SIG-M5 treated with dmso at 0.1 percent for 504 hours (cell line): Measurements from ENCODE around the gene SLC4A7.
"Not testable (repeated sequence)": the region's sequence is repeated elsewhere in the genome, so short reads cannot be mapped to it uniquely, and the experiment has no call there.

Experiments
- DNase-seq: peaks from one replicate; lab custom pipeline; 2025; ENCODE audit not compliant: unreplicated experiment; lab: John Stamatoyannopoulos, UW

SLC4A7 gene

GRCh38 chr3:27366062-27366591, 118.1 kb downstream of the SLC4A7 start:
- DNase-seq: no peak

- DNase-seq: peak; percentile 13
These were observed 123.8 kb downstream of the SLC4A7 start for GRCh38 chr3:27360113-27361078.

- no peak for DNase-seq
These were observed 125.8 kb downstream of the SLC4A7 start for GRCh38 chr3:27358372-27358771.

GRCh38 chr3:27357665-27358258, 126.4 kb downstream of the SLC4A7 start:
- DNase-seq: peak; percentile 64

GRCh38 chr3:27356976-27357375, 127.2 kb downstream of the SLC4A7 start:
- DNase-seq: no peak

GRCh38 chr3:27354588-27355203, 129.5 kb downstream of the SLC4A7 start:
- no peak for DNase-seq

- DNase-seq: no peak
These were observed 130.0 kb downstream of the SLC4A7 start for GRCh38 chr3:27354161-27354560.

- DNase-seq: no peak
These were observed 131.0 kb downstream of the SLC4A7 start for GRCh38 chr3:27353221-27353620.

- DNase-seq: no peak
These were observed 132.1 kb downstream of the SLC4A7 start for GRCh38 chr3:27352047-27352446.

GRCh38 chr3:27349832-27350231, 134.4 kb downstream of the SLC4A7 start:
- DNase-seq: no peak

GRCh38 chr3:27345959-27346865, 138.0 kb downstream of the SLC4A7 start:
- DNase-seq: no peak

- DNase-seq: peak; percentile 6
These were observed 138.7 kb downstream of the SLC4A7 start for GRCh38 chr3:27345493-27345892.

- no peak for DNase-seq
These were observed 139.1 kb downstream of the SLC4A7 start for GRCh38 chr3:27345045-27345444.

- DNase-seq: no peak
These were observed 140.0 kb downstream of the SLC4A7 start for GRCh38 chr3:27344192-27344591.

- DNase-seq: no peak
These were observed 141.9 kb downstream of the SLC4A7 start for GRCh38 chr3:27342267-27342666.

- no peak for DNase-seq
These were observed 143.7 kb downstream of the SLC4A7 start for GRCh38 chr3:27340534-27340933.

- no peak for DNase-seq
These were observed 148.6 kb downstream of the SLC4A7 start for GRCh38 chr3:27335571-27335970.

- DNase-seq: no peak
These were observed 150.3 kb downstream of the SLC4A7 start for GRCh38 chr3:27333843-27334242.

- not testable (repeated sequence) for DNase-seq
These were observed 155.0 kb downstream of the SLC4A7 start for GRCh38 chr3:27328982-27329762.
